Vagina (tissue), 2 donors: ENCODE data around the gene CELSR3.

Source experiments
- POLR2A ChIP-seq, 2 donors: fragments of 450-650 bp; IDR thresholded peaks; one replicate each; pipeline ENCODE4 v1.6.1; 2017; ENCODE audit warnings: antibody characterized with exemption in 2 of 2, mild to moderate bottlenecking in 2 of 2, moderate library complexity in 2 of 2
- TF ChIP-seq, protein P1 (sequence below), 3 experiments: fragments of 450-650 bp in 2 of 3; fragments of 200-600 bp in 1 of 3; sonication (generic) in 1 of 3; IDR thresholded peaks; one replicate each; pipeline ENCODE4 v1.5.1; 2017 to 2019; ENCODE audit warnings: antibody characterized with exemption in 3 of 3, mild to moderate bottlenecking in 2 of 3, moderate library complexity in 2 of 3

DNA sequence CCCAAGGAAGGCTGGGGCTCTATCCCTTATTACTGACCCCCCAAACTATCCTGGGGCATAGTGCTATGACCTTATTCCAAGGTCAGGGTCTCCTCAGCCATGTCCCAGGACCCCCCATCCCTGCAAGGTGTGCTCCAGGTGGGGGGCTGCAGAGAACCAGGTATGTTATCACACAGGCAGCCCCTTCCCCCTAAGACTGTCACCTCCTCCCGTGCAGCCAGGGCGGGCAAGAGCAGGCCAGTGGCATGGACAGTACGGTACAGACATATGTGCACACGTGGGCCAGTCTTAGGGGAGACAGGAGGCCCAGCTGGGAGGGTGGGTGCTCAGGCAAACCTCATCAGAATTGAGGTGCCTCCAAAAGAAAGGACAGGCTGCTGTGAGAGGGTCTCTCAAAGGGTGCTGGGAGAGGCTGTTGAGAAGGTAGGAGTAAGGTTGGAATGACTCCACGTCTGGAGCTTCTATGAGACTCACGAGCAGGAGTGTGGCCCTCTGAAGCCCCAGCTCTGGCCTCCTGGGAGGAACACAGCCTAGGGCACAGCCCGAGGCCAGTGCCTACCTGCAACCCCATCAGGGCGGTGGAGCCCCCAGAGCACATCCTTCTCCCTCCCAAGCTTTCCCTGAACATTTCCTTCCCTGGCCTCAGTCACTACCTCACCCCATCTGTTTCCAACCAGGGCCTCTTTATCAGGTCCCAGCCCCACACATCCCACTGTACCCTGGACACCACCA lies 65.8 kb downstream of the CELSR3 start:
- TF ChIP-seq, protein P1, sequence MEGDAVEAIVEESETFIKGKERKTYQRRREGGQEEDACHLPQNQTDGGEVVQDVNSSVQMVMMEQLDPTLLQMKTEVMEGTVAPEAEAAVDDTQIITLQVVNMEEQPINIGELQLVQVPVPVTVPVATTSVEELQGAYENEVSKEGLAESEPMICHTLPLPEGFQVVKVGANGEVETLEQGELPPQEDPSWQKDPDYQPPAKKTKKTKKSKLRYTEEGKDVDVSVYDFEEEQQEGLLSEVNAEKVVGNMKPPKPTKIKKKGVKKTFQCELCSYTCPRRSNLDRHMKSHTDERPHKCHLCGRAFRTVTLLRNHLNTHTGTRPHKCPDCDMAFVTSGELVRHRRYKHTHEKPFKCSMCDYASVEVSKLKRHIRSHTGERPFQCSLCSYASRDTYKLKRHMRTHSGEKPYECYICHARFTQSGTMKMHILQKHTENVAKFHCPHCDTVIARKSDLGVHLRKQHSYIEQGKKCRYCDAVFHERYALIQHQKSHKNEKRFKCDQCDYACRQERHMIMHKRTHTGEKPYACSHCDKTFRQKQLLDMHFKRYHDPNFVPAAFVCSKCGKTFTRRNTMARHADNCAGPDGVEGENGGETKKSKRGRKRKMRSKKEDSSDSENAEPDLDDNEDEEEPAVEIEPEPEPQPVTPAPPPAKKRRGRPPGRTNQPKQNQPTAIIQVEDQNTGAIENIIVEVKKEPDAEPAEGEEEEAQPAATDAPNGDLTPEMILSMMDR (IDR thresholded peaks at IDR 0.05) = no peak
- TF ChIP-seq POLR2A (IDR thresholded peaks at IDR 0.05) = no peak
